GM13976 (cell line): ENCODE results near the gene TSGA10IP.

Experiments used
- DNase-seq: peaks from one replicate; pipeline ENCODE4 v3.0.0; 2012; ENCODE audit warnings: low spot score
- in situ Hi-C: fragments of 300-500 bp; cut with MboI; formaldehyde crosslinking; loops from one replicate; pipeline ENCODE4 v1.12.0; 2022; ENCODE audit warnings: low sequenced_read_pairs, mixed read lengths, inconsistent platforms; ENCODE audit not compliant: unreplicated experiment
- TF ChIP-seq, protein P1 (sequence below): IDR thresholded peaks from 2 replicates; pipeline ENCODE4 v1.5.1; 2012; ENCODE audit warnings: borderline replicate concordance, mild to moderate bottlenecking; ENCODE audit not compliant: insufficient read depth; ENCODE audit errors: extremely low read depth, missing control alignments, control extremely low read depth

Gene TSGA10IP

DNA sequence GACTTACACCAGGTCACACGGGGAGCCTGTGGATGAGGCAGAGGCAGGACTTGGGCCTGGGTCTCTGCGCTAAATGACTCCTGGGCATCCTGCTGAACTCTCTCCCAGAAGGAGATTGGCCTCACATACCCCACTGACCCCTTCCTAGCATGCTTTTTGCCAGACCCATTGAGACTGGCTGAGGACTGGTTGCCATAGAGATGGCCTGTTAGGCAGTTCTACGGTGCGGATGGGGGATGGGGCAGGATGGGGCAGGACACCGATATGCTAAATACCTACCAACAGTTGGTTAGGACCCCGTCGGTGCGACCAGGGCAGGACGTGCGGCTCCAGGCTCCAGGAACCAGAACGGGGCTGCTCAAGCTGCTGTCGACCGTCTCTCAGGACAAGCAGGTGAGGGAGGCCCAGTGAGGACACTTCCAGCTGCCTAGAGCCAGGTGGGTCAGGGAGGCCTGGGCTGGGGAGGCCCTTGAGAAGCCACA lies at the start of gene TSGA10IP:
Gene TSGA10IP, plus strand, starts transcription at position 51 of the 482 bp plus-strand sequence. Its CDS starts 196 bp downstream, at position 247.
- no peak for DNase-seq
- TF ChIP-seq, protein P1, sequence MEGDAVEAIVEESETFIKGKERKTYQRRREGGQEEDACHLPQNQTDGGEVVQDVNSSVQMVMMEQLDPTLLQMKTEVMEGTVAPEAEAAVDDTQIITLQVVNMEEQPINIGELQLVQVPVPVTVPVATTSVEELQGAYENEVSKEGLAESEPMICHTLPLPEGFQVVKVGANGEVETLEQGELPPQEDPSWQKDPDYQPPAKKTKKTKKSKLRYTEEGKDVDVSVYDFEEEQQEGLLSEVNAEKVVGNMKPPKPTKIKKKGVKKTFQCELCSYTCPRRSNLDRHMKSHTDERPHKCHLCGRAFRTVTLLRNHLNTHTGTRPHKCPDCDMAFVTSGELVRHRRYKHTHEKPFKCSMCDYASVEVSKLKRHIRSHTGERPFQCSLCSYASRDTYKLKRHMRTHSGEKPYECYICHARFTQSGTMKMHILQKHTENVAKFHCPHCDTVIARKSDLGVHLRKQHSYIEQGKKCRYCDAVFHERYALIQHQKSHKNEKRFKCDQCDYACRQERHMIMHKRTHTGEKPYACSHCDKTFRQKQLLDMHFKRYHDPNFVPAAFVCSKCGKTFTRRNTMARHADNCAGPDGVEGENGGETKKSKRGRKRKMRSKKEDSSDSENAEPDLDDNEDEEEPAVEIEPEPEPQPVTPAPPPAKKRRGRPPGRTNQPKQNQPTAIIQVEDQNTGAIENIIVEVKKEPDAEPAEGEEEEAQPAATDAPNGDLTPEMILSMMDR = no peak
- in situ Hi-C loops = no loop called here

GRCh38 chr11:65895482-65895981 lies 49.7 kb upstream of the TSGA10IP start:
- in situ Hi-C loops = no loop called here
- no peak for DNase-seq
- TF ChIP-seq, protein P1 = no peak

DNA sequence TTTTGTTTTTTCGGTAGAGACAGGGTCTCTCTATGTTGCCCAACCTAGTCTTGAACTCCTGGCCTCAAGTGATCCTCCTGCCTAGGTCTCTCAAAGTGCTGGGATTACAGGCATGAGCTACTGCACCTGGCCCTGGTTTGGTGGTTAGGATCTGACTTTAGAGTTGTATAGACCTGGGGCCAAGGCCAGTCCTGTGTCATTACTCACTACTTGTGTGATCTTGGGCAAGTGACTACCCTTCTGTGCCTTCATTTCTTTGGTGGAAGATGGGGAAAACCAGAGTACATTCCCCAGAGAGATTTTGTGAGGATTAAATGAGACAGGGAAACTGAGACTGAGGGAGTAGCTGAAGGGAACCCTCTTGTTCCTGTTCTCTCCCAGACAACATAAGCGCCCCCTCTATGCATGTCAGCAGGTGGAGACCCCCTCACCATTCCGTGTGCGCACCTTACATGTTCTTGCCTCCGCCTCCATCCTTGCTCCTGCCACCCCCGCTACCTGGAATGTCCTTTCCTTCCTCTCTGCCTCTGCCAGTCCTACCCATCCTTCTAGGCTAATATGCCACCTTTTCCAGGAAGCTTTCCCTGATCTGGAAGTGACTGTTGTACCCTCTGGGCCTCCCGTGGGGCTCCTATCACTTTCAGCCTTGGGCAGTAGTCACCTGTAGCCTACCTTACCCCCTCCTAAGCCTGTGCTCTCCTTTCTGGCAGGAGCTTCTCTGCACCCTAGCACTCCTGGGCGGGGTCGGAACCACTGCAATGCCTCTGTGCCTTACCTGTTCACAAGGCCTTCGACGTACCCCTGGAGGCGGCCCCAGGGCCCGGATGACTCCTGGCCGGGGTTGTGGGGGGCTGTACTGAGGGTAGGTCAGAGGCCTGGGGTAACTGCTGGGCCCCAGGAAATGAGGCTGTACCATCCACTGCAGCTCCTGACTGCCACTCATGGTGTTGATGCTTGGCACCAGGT lies 49.0 kb upstream of the TSGA10IP start:
- in situ Hi-C loops = no loop called here
- TF ChIP-seq, protein P1 = no peak
- DNase-seq = no peak

- TF ChIP-seq, protein P1 = no peak
- no peak for DNase-seq
- in situ Hi-C loops = no loop called here
Measured at GRCh38 chr11:65897020-65897471, 48.2 kb upstream of the TSGA10IP start.

DNA sequence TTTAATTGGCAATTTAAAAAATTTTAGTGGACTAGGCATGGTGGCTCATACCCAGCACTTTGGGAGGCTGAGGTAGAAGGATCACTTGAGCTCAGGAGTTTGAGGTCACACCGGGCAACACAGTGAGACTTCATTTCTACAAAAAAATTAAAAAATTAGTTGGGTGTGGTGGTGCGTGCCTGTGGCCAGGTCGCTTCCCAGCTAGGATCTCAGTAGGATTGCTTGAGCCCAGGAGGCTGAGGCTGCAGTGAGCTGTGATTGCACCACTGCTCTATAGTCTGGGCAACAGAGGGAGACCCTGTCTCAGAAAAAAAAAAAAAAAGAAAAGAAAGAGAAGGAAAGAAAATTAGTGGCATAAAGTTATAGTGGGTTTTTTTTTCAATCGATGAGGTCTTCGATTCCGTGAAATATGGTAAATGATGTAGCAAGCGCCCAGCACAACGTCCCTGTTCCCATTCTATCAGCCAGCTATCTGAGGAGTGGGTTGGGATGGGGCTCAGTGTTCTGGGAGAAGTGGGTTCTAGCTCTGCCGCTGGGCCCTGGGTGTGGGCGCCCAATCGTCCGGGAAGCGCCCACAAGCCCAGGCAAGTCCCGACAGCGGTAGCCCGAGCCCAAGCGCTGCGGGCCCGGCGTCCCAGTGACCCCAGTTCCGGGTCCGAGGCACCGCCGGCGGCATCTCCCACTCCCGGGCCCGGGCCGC lies 46.5 kb upstream of the TSGA10IP start:
- TF ChIP-seq, protein P1 = no peak
- in situ Hi-C loops = no loop called here
- DNase-seq = no peak
